Panc1 (cell line): ENCODE measurements around the gene WWOX. TPM values are rescaled to one million over a fixed set of nuclear protein-coding genes. Genes with fewer than 3 reads are reported as not detected.

Experiments used
- ATAC-seq: fragments of 200-7000 bp; cut with Tn5 transposase; 2 replicates; pipeline ENCODE4 v1.9.1; 2020; ENCODE audit warnings: mild to moderate bottlenecking, moderate library complexity
- BruUV-seq: library from RNA; stranded (reverse); fragments of 400-500 nt; replicated peaks from 2 replicates; lab custom pipeline; 2021; lab: Mats Ljungman, UMichigan
- CTCF ChIA-PET: fragments of 300-600 bp; sonication (Branson Sonifier 250); formaldehyde crosslinking; loops from one replicate; lab custom pipeline; 2022; ENCODE audit warnings: antibody characterized with exemption; lab: Charles Lee
- POLR2A ChIA-PET: fragments of 300-600 bp; sonication (Branson Sonifier 250); formaldehyde crosslinking; loops from one replicate; lab custom pipeline; 2022; ENCODE audit warnings: antibody characterized with exemption; lab: Charles Lee
- DNase-seq: peaks from one replicate; pipeline ENCODE4 v3.0.0-alpha.2; 2010; ENCODE audit warnings: low read depth, low spot score
- H3K27ac ChIP-seq: 2 replicates; pipeline ENCODE4 v1.5.1; 2011; ENCODE audit warnings: mild to moderate bottlenecking, low read length, inconsistent platforms
- H3K27me3 ChIP-seq: fragments of 200-500 bp; sonication (Bioruptor generic); 2 replicates; pipeline ENCODE4 v1.6.0; 2014; ENCODE audit warnings: low read length, inconsistent platforms; ENCODE audit not compliant: control insufficient read depth, insufficient read depth
- H3K36me3 ChIP-seq: fragments of 200-500 bp; sonication (Bioruptor generic); 2 replicates; pipeline ENCODE4 v1.5.1; 2014; ENCODE audit warnings: inconsistent platforms, mild to moderate bottlenecking, low read length, moderate library complexity; ENCODE audit not compliant: control insufficient read depth, insufficient read depth
- H3K4me1 ChIP-seq: 2 replicates; pipeline ENCODE4 v1.5.1; 2011; ENCODE audit warnings: inconsistent platforms, mild to moderate bottlenecking, low read length, moderate library complexity; ENCODE audit not compliant: control insufficient read depth, insufficient read depth
- H3K4me3 ChIP-seq, 2 experiments: 2 replicates each; pipeline ENCODE4 v1.5.1; 2011 to 2012; ENCODE audit warnings: low read depth in 2 of 2, low read length in 2 of 2, mild to moderate bottlenecking in 2 of 2, inconsistent platforms in 1 of 2, moderate library complexity in 1 of 2
- H3K9me3 ChIP-seq: fragments of 200-500 bp; sonication (Bioruptor generic); 2 replicates; pipeline ENCODE4 v1.5.1; 2014; ENCODE audit warnings: low read depth, mild to moderate bottlenecking, inconsistent platforms, low read length, moderate library complexity; ENCODE audit not compliant: control insufficient read depth, insufficient read depth
- CTCF ChIP-seq: fragments of 450-650 bp; IDR thresholded peaks from 2 replicates; pipeline ENCODE4 v1.5.1; 2017; ENCODE audit warnings: mild to moderate bottlenecking
- POLR2AphosphoS5 ChIP-seq: IDR thresholded peaks from 2 replicates; pipeline ENCODE4 v1.6.1; 2012; ENCODE audit warnings: mild to moderate bottlenecking, low read depth, low read length, moderate library complexity
- REST ChIP-seq, 2 experiments: IDR thresholded peaks; 2 replicates each; pipeline ENCODE4 v1.6.1; 2011 to 2012; ENCODE audit warnings: low read depth in 2 of 2, control low read depth in 1 of 2, low read length in 1 of 2, mild to moderate bottlenecking in 1 of 2, moderate library complexity in 1 of 2; ENCODE audit not compliant: insufficient read depth in 1 of 2
- SIN3A ChIP-seq: IDR thresholded peaks from 2 replicates; pipeline ENCODE4 v1.6.1; 2012; ENCODE audit warnings: low read depth, mild to moderate bottlenecking, low read length, moderate library complexity, borderline replicate concordance; ENCODE audit not compliant: insufficient read depth
- TCF7L2 ChIP-seq: IDR thresholded peaks from 2 replicates; pipeline ENCODE4 v1.6.1; 2011; ENCODE audit warnings: mild to moderate bottlenecking, low read depth, low read length, inconsistent platforms
- in situ Hi-C: cut with HindIII; loops from 2 replicates; pipeline ENCODE4 v1.10.0; 2016; ENCODE audit warnings: low sequenced_read_pairs, low pct_unique_long_range_greater_than_20kb
- intact Hi-C: fragments of 100-400 bp; cut with micrococcal nuclease; formaldehyde crosslinking; loops from one replicate; pipeline ENCODE4 v1.10.0; 2022; ENCODE audit not compliant: unreplicated experiment
- total RNA-seq: library from RNA; stranded (reverse); gene quantifications from one replicate; pipeline ENCODE4 v1.2.1, GENCODE V29; 2021; ENCODE audit not compliant: unreplicated experiment

The WWOX gene
- total RNA-seq, 1 experiment from 2014 or later, result 12.5 TPM

GRCh38 chr16:78642621-78643285 lies 543.3 kb downstream of the WWOX start:
- in situ Hi-C loops, result no loop called here
- no peak overlapping the region for H3K4me3 ChIP-seq
- intact Hi-C loops, result no loop called here
- CTCF ChIA-PET, result no interaction called here
- TF ChIP-seq REST (IDR thresholded peaks at IDR 0.05; ENCODE audit: insufficient read depth in 1 of 2, low read depth in 2 of 2, low read length in 1 of 2), result no peak
- no peak for TF ChIP-seq POLR2AphosphoS5
- TF ChIP-seq SIN3A, result no peak
- TF ChIP-seq CTCF, result no peak
- TF ChIP-seq TCF7L2, result no peak
- ATAC-seq (no peak), DNase-seq (no peak)
- BruUV-seq, result no TSS peak
- H3K27ac ChIP-seq, result no peak overlapping the region
- H3K9me3 ChIP-seq, result no peaks in the 10 kb centered on the region
- H3K27me3 ChIP-seq, result no peaks in the 10 kb centered on the region
- POLR2A ChIA-PET, result no interaction called here
- no peaks in the 10 kb centered on the region for H3K4me1 ChIP-seq
- H3K36me3 ChIP-seq, result no peaks in the 10 kb centered on the region

- H3K27me3 ChIP-seq, result no peaks in the 10 kb centered on the region
- no peaks in the 10 kb centered on the region for H3K36me3 ChIP-seq
- DNase-seq (no peak), ATAC-seq (no peak)
- ChIA-PET POLR2A (no interaction called here), CTCF (no interaction called here)
- intact Hi-C loops (no loop called here), in situ Hi-C loops (no loop called here)
- H3K27ac ChIP-seq, result no peak overlapping the region
- no peak overlapping the region for H3K4me3 ChIP-seq
- no peaks in the 10 kb centered on the region for H3K9me3 ChIP-seq
- BruUV-seq, result no TSS peak
- H3K4me1 ChIP-seq, result no peaks in the 10 kb centered on the region
- TF ChIP-seq SIN3A (no peak), TCF7L2 (no peak), CTCF (no peak), REST (IDR thresholded peaks at IDR 0.05; ENCODE audit: insufficient read depth in 1 of 2, low read depth in 2 of 2, low read length in 1 of 2) (no peak), POLR2AphosphoS5 (no peak)
Measured at GRCh38 chr16:78645657-78646056, 546.2 kb downstream of the WWOX start.
